NCI-H146 (cell line): ENCODE results near the gene PCDH12.
"Not testable (repeated sequence)": the region's sequence is repeated elsewhere in the genome, so short reads cannot be mapped to it uniquely, and the experiment has no call there.

ENCODE experiments used
- DNase-seq: peaks from one replicate; lab custom pipeline; 2025; lab: John Stamatoyannopoulos, UW

The PCDH12 gene

DNA sequence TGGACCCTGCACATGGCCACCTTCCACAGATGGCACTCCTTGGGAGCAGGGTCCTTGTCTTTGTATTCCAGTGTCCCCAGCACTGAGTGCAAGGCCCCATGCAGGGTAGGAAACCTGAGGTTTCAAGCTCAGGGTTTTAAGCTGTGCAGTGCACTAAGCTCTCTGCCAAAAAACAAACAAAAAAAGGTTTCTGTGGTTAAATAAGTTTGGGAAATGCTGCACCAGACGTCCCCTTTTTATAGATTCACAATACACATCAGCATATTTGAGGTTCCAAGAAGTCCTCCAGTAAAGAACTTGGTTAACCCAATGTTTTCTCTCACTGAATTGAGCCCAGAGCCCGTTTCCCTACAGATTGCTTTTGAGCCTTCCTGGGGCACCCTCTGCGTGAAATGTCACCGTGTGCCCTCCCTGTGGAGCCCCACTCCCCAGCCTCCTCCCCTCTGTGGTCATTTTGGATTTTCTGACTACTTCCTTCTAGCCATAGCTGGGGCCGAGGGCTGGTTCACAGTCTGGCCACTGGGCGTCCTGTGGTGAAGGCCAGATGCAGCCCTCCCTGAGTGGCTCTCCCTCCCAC, 17.2 kb downstream of the PCDH12 start:
- DNase-seq = no peak

GRCh38 chr5:141935538-141935937, 22.5 kb downstream of the PCDH12 start:
- no peak for DNase-seq

DNA sequence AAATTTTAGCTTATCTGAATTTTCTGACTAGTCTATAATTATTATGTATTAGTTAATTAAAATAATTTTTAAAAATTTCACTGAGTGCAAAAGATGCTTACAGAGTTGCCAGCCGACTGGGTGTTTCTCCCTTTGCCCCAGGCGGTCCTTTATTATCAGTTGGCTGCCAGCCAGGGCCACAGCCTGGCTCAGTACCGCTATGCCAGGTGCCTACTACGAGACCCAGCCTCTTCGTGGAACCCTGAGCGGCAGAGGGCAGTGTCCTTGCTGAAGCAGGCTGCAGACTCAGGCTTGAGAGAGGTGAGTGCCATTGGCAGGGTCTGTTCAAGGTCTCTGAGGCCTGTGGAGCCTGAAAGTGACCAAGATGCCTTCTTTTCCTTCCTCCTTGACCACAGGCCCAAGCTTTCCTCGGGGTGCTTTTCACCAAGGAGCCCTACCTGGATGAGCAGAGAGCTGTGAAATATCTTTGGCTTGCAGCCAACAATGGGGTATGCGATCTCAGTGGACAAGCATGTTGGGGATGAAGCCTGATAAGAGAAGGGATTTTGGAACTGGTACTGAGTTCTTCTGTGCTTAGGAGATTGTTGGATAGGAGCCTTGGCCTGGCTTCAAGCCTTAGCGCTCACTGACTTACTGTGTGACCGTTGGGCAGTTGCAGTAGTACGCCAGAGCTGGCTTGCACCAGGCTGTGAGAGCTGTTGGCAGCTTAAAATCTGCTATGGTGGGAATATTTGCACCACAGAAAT, 23.7 kb downstream of the PCDH12 start:
- peak; percentile 80 for DNase-seq

- DNase-seq = no peak
Observed at GRCh38 chr5:141933151-141933550, 24.9 kb downstream of the PCDH12 start.

DNA sequence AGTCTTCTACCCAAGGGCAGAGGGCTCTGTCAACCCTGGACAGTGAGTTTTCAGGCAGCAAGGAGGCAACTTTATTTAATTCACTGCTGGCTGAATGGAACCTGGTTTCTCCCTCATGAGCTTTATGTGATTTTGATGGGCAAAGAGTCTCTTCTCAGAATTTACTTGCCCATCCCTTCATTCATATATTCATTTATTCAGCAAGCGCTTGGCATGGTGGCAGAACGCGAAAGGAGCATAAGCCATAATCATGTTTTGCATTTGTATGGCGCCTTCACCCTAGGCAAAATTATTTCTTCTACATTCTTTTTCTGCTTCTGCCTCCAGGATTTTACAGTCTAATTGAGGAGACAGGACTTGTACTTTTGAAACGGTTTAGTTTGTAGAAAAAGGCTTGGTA, 26.3 kb downstream of the PCDH12 start:
- DNase-seq = no peak

DNA sequence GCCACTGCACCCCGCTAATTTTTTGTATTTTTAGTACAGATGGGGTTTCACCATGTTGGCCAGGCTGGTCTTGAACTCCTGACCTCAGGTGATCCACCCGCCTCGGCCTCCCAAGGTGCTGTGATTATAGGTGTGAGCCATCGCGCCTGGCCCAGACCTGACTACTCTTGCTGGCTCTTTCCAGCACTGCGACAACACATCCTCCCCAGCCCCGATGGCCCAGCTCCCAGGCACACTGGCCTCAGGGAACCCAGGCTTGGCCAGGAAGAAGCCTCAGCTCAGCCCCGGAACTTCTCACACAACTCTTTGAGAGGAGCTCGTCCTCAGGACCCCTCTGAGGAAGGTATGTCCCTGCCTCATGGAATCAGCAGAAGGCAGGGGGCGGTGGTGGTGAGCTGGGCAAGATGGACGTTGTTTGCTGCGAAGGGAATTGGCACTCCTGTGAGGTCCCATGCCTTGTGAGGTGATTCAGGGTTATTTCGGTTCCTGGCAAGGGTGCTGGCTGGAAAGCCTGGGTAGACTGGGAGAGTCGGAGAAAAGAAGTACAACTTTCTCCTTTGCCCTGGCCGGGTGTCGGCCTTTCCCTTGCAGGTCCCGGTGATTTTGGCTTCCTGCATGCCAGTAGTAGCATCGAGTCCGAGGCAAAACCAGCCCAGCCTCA, 28.5 kb downstream of the PCDH12 start:
- no peak for DNase-seq

GRCh38 chr5:141928051-141928450, 30.0 kb downstream of the PCDH12 start:
- no peak for DNase-seq

DNA sequence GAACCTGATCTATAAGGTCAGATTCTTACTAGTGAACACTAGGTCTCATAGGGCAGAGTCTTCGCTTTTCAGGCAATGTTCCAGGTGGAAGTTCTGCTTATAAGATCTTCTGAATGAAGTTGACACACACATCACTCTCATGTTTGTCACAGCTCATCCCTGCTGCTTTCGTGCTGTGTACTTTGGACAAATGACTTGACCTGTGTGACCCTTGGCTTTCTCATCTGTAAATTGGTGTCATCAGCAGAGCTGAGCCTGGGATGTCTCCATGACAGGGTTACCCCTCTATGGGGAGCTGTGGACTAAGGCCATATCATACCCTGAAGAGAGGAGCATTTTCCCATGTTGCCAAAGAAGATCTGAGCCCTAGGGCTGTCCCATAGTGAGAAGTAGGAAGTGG, 31.6 kb downstream of the PCDH12 start:
- DNase-seq = no peak

DNA sequence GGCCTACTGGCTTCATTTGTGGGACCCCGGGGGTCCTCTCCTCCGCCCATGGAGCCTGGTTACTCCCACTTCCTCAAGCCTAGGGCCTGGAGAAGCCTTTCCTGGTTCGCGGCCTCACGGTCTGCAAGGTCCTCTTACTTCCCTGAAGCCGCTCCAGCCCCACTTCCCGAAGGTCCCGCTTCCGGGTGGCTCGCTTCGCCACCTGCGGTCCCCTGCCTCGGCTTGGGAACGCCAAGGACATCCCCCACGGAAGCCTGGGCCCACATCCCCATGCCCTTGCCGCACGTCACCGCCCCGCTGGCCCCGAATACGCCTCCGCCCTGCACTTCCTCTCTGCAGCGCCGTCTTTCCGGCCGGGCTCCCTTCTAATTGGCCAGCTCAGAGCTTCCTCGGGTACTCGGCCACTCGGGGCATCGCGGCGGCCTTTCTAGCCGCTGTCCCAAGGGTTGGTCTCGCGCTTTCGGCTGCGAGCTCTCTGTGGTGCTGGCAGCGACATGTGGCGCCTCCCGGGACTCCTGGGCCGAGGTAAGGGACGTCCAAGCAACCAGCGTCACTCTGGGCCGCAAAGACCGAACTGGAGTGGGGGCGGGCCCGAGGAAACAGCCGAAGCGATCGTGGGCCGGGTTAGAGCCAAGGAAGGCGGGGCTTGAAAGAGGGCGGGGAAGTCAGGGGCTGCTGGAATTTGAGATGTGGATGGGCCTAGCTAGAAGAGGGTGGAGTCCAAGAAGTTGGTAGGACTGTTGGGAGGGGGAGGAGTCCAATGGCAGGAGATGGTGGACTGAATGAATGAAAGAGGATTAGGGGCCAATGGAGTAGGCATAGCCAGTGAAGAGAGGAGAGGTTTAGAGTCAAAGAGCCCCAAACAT, 34.3 kb downstream of the PCDH12 start, which contains the start of gene DELE1:
TSS of gene DELE1 (plus strand) at position 424 of the 866 bp plus-strand sequence. CDS start at position 495, 71 bp downstream.
- peak; percentile 86 for DNase-seq

- not testable (repeated sequence) for DNase-seq
Observed at GRCh38 chr5:141922827-141923447, 35.1 kb downstream of the PCDH12 start.

- DNase-seq = no peak
Observed at GRCh38 chr5:141920771-141921170, 37.2 kb downstream of the PCDH12 start.

GRCh38 chr5:141919218-141920119, 38.5 kb downstream of the PCDH12 start:
- DNase-seq = no peak

GRCh38 chr5:141917760-141918159, 40.2 kb downstream of the PCDH12 start:
- DNase-seq = no peak

DNA sequence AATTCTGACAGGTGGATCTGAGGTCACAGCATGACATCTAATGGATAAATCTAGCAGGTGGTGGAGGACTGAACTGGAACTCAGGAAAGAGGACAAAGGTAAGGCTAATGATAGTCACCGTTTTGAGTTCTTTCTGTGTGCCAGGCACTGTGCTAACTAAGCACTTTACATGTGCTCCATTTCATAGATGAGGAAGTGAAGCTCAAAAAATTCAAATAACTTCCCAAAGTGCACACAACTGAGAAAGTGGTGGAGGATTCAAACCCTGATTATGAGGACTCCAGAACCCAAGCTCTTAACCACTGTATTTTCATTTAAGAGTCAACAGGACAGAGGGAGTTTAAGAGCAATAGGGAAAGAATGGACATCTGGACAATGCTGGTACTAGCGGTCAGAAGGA, 41.5 kb downstream of the PCDH12 start:
- peak; percentile 37 for DNase-seq

DNA sequence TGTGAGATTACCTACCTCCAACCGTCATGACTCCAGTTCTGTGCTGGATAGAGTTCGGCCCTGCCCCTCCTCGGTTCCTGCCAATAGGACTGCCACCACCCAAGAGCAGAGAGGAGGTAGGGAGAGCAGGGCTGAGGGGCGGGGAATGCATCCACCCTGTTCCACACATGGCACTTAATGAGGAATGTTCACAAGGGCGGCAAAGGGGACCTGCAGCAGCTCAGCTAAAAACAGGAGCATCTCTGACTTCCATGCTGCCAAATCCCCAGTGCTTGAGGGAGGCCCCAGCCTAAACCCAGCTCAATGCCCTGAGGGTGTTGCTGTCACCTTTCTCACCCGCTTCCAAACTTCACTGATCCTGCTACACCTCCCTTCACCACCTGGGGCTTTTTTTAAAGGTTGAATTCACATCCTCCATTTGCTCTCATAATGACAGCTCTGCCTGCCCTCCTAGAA, 42.1 kb downstream of the PCDH12 start:
- peak; percentile 30 for DNase-seq

DNA sequence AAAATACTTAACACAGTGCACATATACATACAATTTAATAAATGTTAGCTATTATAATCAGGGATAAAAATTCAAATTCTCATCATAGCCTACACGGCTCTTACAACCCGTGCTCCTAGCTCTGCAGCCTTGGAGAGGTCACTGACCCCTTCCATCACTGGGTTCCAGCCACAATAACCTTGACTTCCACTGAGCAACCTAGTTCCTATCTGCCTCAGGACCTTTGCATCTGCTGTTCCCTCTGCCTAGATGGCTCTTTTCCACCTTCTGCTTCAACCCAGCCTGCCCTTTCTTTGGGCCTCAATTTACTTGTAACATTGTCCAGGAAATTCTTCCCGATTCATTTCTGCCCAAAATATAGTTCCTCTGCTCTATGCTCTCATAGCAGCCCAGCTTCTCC, 43.2 kb downstream of the PCDH12 start:
- no peak for DNase-seq

DNA sequence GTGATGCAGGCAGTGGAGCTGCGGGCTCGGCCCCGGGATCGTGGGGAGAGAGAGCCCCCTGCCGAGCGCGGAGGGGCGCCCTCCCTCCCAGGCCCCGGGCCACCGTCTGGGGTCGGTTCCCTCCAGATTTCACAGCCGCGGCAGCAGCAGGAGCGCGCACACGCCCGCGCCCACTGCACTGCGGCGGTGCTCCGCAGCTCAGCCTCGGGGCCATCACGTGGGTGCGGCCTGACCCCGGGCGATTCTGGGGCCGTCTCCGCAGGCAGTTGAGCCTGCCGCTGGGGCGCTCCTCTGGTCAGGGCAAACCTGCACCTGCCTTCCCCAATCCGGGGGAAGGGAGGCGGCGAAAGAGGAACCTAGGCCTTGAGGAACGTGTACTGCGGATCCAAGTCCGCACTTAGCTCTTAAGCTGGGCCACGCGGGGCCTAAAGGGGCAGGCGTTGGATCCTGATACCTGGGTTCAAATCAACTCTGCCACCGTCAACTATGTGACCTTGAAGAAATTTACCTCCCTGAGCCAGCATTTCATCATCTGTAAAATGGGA, 43.7 kb downstream of the PCDH12 start:
- DNase-seq = peak; percentile 63

- DNase-seq = no peak
Observed at GRCh38 chr5:141913560-141914198, 44.3 kb downstream of the PCDH12 start.

DNA sequence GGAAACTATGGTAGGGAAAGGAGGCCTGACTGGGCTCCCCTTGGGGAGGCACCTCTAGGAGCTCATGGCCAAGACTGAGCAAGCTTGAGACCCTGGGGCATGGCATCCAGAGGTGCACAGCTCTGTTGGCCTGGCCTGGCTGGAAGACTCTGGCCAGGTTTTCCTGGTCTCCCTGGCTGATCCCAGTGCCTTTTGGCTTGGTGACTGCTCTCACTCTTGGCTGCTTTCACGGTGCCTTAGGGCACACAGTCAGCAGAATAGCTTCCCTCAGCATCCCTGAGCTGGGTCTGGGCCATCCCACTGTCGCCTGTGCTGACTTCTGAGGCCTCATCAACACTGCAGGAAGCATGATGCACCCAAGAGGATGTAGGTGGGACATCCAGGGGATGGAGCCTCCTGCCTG, 47.7 kb downstream of the PCDH12 start:
- no peak for DNase-seq

DNA sequence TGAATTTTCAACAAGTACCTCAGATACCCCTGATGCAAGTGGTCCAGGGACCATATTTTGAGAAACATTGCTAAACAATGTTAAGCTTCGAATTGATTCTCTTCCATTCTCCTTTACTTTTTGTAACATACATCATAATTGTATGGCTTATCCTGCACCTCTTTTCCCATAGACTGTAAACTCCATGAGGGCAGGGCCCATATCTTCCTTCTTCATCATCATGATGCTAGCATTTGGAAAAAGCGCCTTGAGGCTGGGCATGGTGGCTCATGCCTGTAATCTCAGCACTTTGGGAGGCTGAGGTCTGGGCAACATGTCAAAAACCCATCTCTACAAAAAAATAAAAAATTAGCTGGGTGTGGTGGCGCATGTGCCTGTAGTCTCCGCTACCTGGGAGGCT, 48.8 kb downstream of the PCDH12 start:
- no peak for DNase-seq
